ENCODE results near the gene MYH6.

Gene MYH6

GRCh38 chr14:23376482-23377197, 31.4 kb downstream of the MYH6 start, which contains the start of gene CMTM5:
Gene CMTM5 (plus strand): TSS chr14:23377046. CDS start chr14:23377252, 206 bp downstream.
- no peak for DNase-seq (ENCODE audit: low spot score)

DNA sequence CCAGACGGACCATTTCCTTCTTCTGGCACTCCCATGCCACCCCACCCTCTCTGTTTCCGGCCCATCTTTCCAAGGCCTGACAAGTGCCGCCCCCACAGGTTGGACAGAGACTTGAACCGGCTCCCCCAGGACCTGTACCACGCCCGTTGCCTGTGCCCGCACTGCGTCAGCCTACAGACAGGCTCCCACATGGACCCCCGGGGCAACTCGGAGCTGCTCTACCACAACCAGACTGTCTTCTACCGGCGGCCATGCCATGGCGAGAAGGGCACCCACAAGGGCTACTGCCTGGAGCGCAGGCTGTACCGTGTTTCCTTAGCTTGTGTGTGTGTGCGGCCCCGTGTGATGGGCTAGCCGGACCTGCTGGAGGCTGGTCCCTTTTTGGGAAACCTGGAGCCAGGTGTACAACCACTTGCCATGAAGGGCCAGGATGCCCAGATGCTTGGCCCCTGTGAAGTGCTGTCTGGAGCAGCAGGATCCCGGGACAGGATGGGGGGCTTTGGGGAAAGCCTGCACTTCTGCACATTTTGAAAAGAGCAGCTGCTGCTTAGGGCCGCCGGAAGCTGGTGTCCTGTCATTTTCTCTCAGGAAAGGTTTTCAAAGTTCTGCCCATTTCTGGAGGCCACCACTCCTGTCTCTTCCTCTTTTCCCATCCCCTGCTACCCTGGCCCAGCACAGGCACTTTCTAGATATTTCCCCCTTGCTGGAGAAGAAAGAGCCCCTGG, 32.4 kb downstream of the MYH6 start:
- no peak for DNase-seq (ENCODE audit: low spot score)

DNA sequence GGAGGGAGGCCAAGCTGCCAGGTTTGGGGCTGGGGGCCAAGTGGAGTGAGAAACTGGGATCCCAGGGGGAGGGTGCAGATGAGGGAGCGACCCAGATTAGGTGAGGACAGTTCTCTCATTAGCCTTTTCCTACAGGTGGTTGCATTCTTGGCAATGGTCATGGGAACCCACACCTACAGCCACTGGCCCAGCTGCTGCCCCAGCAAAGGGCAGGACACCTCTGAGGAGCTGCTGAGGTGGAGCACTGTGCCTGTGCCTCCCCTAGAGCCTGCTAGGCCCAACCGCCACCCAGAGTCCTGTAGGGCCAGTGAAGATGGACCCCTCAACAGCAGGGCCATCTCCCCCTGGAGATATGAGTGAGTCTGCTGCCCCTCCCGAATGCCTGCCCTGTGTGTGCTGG, 35.0 kb downstream of the MYH6 start:
- DNase-seq (ENCODE audit: low spot score) = no peak

DNA sequence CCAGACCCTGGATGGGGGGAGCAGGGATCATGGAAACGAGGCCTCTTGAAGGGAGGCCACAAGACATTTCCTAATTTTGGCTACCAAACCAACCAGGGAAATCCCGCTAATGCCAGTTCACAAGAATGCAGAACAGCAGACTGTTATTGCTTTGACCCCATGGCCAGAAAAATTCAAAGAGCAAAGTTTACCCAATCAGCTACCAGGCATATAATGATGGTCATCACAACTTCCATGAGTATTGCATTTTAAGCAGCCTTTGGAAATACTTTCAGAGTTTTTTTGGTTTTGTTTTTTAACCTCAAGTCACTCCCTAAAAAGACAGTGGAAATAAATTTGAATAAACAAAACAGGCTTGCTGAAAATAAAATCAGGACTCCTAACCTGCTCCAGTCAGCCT, 35.6 kb downstream of the MYH6 start, which contains the start of gene IL25:
Gene IL25, plus strand, starts transcription at position 301 of the 400 bp plus-strand sequence.
- no peak for DNase-seq (ENCODE audit: low spot score)

- DNase-seq (ENCODE audit: low spot score) = no peak
Measured at GRCh38 chr14:23371865-23372264, 36.2 kb downstream of the MYH6 start.

DNA sequence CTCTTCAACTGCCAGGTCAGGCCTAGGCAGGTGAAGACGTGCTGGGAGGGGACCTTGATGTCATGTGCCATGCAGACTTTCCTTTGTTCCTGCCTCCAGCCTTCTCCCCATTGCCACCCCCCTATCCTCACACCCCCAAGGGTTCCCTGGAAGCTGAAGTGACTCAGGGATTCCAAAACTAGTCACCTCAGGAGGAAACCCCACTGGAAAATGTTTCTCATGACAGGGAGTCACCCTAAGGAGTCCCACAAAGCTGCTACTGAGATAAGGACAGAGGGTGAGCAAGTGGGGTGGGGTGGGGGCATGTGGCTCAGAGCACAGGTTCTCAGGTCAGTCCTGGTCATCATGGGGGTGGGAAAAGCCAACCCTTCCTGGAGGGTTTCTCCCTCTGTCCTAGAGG, 37.9 kb downstream of the MYH6 start:
- no peak for DNase-seq (ENCODE audit: low spot score)

DNA sequence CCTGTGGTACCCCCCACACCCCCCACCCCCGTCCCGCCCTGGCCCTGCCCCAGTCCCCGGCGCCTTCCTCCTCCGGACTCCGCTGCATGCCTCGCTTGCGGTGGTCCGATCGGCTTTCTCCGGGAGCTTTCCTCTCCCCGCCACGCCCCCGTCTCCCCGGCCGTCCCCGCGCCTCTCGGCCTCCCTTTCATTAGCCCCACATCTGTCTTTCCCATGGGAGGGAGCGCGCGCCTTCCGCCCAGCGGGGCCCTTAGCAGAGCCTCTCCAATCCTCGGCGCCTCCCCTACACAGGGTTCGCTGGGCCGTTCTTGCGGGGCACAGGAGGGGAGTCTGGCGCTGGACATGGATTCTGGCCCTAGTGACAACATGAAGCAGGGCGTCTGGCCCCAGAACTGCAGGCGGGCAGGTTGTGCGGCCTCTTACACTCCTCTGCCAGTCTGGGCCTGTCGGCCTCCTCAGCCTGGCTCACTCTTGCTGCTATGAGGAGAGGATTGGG, 41.6 kb downstream of the MYH6 start:
- no peak for DNase-seq (ENCODE audit: low spot score)

DNA sequence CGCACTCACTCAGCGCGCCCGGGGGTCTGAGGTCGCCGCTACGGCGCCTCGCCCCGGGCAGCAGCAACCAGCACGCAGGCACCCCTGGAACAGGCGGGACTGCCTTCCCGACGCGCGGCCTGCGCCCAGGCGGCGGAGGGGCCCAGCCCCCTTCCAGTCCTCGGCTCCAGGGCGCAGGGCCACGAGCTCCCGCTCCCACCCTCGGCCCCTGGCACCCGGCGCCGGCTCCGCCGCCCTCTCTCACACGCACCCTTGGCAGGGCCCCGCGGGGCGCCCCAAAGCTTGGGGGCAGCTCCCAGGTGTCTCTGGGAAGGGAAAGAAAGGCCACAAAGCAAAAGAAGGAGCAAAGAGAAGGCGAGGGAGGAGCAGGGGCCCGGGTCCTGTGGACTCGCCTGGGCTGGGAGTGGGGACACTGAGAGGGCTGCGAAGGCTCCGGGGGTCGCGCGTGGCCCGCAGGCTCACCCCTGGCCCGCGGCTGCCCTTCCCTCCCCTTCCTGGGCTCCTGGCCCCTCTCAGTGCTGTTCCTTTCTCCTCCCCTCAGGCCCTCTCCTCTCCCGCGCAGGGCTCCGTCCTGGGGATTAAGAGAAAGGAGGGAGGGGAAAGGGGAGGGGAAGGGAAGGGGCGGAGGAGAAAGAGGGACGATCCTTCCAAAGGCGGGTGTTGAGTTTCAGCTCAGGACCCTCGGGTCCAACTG, 42.2 kb downstream of the MYH6 start:
- DNase-seq (ENCODE audit: low spot score) = no peak

GRCh38 chr14:23365036-23365731, 42.9 kb downstream of the MYH6 start, which contains the start of gene EFS:
Gene EFS (minus strand): TSS chr14:23365172. CDS start chr14:23365025, 147 bp downstream.
- DNase-seq (ENCODE audit: low spot score) = no peak

- DNase-seq (ENCODE audit: low spot score) = no peak
Measured at GRCh38 chr14:23364164-23365035, 43.7 kb downstream of the MYH6 start.

- no peak for DNase-seq (ENCODE audit: low spot score)
Measured at GRCh38 chr14:23362200-23362599, 45.9 kb downstream of the MYH6 start.

DNA sequence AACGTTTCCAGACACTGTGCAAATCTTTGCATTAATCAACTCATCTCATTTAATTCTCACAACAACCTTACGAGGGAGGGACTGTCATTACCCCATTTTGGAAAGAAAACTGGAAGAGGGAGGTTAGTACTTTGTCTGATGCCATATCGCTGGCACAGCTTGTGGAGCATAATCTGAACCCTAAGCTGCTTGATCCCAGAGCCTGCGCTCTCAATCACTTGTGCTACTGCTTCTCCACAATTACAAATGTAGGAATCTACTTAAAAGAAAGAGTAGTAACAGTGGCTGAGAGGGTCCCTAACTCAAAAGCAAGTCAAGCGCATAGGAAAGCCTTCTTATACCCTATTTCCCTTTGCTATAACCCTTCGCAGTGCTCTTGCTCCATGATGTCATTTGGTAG, 46.3 kb downstream of the MYH6 start:
- no peak for DNase-seq (ENCODE audit: low spot score)

DNA sequence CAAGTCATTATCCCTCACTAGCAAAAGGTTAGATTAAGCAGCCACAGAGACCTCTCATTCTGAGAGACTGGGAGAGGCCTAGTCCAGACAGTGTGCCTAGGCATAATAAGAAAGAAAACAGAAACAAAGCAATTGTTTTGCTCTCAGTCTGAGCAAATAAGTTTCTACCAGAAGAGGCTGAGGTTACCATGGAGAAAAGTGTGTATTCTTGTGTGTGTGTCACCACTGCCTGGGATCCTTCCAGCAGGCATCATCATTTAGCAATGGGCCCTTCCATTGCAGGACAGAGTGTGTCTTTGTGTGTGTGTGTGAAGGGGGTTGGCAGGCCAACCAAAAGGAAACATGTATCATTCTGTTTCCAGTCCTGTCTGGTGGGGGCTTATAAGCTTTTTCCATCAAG, 46.8 kb downstream of the MYH6 start:
- no peak for DNase-seq (ENCODE audit: low spot score)

DNA sequence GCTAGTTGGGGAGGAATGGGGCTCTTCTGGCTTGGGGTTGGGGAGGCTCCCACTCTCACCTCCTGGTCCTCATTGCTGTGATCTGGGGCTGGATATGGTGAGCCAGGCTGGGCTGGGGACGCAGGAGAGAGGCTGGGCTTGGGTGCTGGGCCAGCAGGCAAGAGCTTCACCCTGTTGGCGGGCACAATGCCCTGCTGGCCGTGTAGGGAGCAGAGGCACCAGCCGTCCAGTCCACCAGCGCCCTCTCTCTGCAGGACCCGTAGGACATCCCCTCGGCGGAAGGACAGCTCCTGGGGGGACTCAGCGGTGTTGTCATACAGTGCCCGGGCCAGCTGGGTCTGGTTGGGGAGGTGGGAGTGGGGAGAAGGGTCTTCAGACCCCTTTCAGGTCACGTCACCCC, 47.6 kb downstream of the MYH6 start:
- no peak for DNase-seq (ENCODE audit: low spot score)

DNA sequence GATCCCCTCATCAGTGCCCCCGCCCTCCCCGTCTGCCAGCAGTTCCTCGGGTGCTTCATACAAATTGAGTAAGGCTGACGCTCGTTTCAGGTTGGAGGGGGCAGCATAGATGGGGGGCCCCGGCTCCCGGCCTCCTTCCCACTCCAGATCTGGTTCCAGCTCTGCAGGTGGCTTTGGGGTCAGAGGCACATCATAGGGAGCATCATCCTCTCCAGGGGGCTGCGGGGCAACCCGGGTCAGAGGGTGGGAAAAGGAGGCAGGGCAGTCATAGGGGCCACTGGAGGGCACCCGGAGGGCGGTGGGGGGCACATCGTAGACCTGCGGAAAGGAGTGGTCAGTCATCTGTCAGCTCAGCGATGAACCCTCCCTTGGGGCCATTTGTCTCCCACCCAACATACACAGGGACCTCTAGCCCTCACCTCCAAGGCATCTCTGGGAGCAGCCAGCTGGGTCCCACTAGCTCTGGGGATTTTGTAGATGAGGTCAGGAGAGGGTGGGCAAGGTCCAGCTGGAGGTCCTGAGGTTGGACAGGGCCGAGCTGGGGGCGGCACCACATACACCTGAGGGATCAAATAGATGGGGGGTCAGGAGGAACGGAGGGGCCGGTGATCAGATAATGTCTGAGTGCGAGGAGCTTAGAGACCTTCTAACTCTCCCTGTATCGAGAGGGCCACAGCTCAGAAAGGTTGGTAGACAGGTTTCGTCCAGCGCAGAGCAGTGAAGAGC, 48.2 kb downstream of the MYH6 start:
- no peak for DNase-seq (ENCODE audit: low spot score)

- DNase-seq (ENCODE audit: low spot score) = no peak
Measured at GRCh38 chr14:23359167-23359626, 48.9 kb downstream of the MYH6 start.

GRCh38 chr14:23358553-23359166, 49.4 kb downstream of the MYH6 start:
- no peak for DNase-seq (ENCODE audit: low spot score)

DNA sequence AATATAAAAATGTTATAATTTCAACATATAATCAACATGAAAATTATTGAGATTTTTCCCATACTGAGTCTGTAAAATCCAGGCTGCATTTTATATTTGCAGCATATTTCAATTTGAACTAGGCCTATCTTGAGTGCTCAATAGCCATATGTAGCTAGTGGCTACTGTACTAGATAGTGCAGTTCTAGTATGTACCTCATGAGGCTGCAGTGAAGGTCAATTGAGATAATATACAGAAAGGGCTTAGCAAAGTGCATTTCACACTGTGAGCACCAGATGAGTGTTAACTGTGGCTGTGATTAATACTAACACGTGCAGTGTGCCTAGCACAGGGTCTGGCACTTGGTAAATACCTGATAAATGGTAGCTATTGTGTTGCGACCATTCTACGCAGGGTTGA, 50.0 kb downstream of the MYH6 start:
- no peak for DNase-seq (ENCODE audit: low spot score)

DNA sequence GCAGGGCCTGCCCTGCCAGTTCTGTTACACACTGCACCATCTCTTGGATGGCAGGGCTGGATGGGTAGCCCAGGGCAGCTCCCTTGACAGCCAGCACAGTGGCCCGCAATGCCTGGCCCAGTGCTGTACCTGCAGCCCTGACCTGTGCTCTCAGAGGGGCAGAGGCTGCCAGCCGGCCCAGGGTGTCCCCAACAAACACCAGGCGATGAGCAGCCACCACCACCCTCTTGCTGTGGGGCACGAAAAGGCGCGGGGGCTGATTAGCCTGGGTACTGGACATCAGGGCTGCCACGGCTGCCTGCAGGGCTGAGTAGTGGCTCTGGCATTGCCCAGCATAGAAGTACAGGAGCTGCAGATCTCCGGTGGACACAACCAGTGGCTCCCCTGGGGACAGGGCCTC, 50.8 kb downstream of the MYH6 start:
- DNase-seq (ENCODE audit: low spot score) = no peak

- DNase-seq (ENCODE audit: low spot score) = no peak
Measured at GRCh38 chr14:23356662-23357061, 51.4 kb downstream of the MYH6 start.

Data from hematopoietic multipotent progenitor cell treated with erythropoietin and hydrocortisone succinate and interleukin-3 and kit ligand, for 15 days (in vitro differentiated cells).